ENCODE measurements around the gene RGS9.

The RGS9 gene

DNA sequence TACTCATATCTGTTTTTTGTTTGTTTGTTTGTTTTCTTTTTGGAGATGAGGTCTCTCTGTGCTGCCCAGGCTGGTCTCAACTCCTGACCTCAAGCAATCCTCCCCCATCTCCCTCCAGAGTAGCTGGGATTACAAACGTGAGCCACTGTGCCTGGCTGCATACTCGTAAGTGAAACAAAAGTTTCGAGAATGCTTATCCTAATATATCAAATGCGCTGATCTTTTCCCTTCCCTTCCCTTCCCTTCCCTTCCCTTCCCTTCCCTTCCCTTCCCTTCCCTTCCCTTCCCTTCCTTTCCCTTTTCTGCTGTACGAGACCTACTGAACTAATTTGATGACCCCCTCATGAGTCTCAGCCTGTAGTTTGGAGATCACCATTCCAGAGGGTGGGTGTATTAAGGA is 122.1 kb downstream of the RGS9 start:
- no peak for DNase-seq (ENCODE audit: low read depth in 2 of 2)

DNA sequence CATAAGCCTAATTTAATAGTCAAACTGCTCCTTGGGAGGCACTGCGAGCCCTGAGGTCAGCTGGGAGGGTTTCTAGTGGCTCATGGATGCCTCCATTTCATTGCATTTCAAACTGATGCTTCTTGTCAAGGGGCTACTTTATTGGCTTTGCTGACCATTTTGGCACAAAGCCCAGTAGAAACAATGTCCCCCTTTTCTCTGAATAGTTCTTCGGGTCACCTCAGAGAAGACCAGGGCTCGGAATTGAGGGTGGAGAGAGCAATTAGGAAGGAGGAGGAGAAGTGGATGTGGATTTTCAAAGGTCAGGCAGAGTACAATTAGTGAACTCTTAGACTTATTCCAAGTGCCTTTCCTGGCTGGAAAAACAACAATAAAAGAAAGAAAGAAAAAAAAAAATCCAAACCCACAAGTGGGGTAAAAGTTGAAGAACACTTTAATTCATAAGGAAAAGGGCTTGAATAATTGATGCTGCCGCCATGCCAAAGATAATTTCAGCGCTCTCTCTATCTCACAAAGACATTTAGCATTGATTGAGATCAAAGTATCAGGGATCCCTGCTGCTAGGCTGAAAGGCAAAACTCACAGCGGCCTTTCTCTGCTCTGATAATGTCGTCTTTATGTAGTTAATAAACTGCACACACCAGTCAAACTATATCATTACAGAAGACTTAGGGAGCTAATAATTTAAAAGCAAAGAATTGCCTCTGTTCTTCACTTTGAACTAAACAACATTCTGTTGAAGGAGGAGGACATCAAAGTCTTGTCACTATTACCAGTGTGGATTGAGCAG is 122.7 kb downstream of the RGS9 start:
- no peak for DNase-seq (ENCODE audit: low read depth in 2 of 2)

GRCh38 chr17:65260626-65261025 is 123.5 kb downstream of the RGS9 start:
- DNase-seq (ENCODE audit: low read depth in 2 of 2), result no peak

DNA sequence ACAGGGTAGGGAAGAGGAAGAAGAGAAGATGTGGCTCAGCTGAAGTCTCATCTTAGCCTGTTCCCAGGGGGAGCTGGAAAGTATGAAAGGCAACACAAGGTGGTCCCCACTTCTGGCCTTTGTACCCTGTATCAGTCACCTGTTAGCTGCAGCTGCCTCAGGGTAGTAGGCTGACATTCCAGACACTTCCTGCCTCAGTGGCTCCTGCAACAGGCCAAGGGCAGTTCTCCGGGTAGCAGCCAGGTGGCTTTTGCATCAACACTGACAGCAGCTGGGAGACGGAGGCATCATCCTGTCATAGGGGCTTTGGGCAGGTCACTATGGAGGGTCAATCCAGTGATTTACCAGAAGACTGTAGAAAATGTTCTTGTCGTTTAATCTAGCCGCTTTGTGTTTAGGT is 124.0 kb downstream of the RGS9 start:
- DNase-seq (ENCODE audit: low read depth in 2 of 2), result no peak

GRCh38 chr17:65261682-65262636 is 124.8 kb downstream of the RGS9 start:
- DNase-seq (ENCODE audit: low read depth in 2 of 2), result no peak

DNA sequence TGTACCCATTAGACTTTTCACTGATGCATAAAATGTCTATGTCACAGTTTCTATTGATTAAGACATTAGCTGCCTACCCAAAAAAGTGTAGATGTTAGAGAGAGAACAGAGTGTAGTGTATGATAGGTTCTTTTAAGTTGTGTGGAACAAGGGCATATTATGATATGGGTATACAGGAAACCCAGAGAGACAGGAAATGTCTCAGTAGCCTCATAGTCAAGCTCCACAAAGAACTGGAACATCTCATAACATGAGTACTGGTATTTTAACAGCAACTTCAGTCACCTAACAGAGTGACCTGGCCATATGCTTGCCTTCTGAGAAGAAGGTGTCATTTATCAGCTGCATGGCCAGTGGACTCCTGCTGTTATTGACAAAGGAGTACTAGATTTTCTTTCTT is 128.1 kb downstream of the RGS9 start:
- no peak for DNase-seq (ENCODE audit: low read depth in 2 of 2)

DNA sequence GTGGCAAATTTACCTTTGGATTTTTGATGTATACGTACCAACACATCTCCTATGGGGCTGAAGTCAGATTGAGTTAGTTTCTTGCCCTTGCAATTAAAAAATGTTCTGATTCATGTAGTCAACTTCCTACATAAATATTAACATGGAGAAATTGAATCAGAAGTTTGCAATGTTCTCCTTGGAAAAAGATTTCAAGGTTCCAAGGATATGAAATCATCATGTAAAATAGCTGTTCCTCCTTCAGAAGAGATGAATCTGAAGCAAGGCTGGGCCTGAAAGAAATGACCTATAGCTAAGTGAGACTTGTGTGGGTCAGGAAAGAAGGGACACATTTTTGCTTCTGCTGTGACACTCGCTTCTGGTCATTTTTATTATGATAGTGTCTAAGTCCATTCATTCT is 131.7 kb downstream of the RGS9 start:
- DNase-seq (ENCODE audit: low read depth in 2 of 2), result no peak

DNA sequence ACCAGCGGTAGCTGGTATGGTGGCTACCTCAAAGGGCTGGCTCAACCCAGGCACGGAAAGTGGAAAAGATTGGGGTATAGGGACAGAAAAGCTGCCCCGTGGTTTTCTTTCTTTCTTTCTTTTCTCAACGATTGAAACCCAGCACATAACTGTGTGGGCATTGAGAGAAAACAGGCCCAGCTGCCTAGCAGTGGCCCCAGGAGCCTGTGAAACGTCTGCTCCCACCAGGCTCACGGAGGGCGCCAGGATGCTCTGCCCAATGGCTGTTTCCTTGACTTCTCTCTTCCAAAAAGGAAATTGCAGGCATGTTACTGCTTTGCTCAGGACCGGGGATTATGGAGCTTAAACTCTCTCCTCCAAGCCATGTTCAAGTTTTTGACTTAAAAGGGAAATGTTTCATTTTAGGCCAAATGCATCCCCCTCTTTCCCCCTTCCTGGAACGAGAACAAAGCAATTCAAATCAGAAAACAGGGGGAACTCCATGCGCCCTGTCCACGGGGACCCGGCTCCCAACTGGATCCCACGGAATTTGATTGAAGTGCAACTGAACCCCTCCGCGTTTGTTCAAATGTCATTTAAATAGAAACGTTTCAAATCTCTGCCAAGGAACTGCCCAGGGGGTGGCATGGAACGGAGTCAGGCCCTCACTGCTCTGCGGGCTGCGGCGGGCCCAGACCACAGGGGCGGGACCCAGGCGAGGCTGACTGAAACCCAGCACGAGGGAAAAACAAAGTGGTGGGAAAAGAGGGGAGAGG is 133.5 kb downstream of the RGS9 start:
- DNase-seq (ENCODE audit: low read depth in 2 of 2), result no peak

DNA sequence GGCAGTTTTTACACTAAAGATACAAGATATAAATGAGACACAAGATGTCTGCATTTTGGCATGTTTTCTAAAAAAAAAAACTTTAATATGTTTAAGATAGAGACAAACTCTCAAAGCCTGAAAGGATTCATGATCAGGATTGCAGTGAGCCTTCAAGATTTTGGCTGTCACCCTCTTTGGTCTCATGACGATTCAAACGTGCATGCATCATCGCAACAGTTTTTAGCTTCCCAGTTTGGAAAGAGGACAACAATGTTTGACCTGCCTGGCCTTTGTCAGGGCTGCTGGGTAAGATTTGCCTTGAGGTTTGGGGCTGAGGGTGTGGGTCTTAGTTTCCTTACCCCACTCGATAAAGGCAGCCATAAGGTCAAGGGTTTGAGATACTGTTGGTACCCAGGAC is 134.1 kb downstream of the RGS9 start:
- no peak for DNase-seq (ENCODE audit: low read depth in 2 of 2)
